Measurements from ENCODE around the gene GJB5. TPM values are rescaled to one million over a fixed set of nuclear protein-coding genes. Genes with fewer than 3 reads are reported as not detected.

The GJB5 gene
- total and polyA plus RNA-seq, 10 of the 15 experiments (the other 5 are each of a cell fraction or from before 2014, with no cell fraction given): not detected

- H3K4me3 ChIP-seq: no peak overlapping the region
- H3K9ac ChIP-seq (ENCODE audit: control insufficient read depth, insufficient read depth, low read length): no peak overlapping the region
- no peak overlapping the region for H3K27ac ChIP-seq (ENCODE audit: control insufficient read depth, insufficient read depth)
- no peaks in the 10 kb centered on the region for H4K20me1 ChIP-seq (ENCODE audit: control insufficient read depth, insufficient read depth)
- BruUV-seq (replicated peaks): no TSS peak
- 32% methylated on average over 6 of the region's 6 CpGs for WGBS (ENCODE audit: insufficient coverage, insufficient replicate concordance, low lambda C conversion rate, missing lambda C conversion rate)
- H3K4me1 ChIP-seq (ENCODE audit: control insufficient read depth, insufficient read depth, low read length): no peaks in the 10 kb centered on the region
- no peaks in the 10 kb centered on the region for H3K9me3 ChIP-seq (replicated peaks; ENCODE audit: control insufficient read depth, insufficient read depth, low read length)
- RAD21 ChIA-PET (ENCODE audit: unreplicated experiment): no interaction called here
- TF ChIP-seq ZNF207 (IDR thresholded peaks at IDR 0.05; ENCODE audit: borderline replicate concordance): no peak
- in situ Hi-C loops (cut with MboI) (no loop called here), intact Hi-C loops (cut with micrococcal nuclease; ENCODE audit: unreplicated experiment) (no loop called here)
- H2AFZ ChIP-seq (ENCODE audit: control insufficient read depth, low read depth, low read length): no peak overlapping the region
- no peaks in the 10 kb centered on the region for H3K79me2 ChIP-seq (ENCODE audit: control insufficient read depth, insufficient read depth, low read length)
- no peak for ATAC-seq
- DNase-seq (ENCODE audit: low read depth, low spot score): no peak
- POLR2A ChIA-PET: no interaction called here
- CTCF ChIA-PET: no interaction called here
- no peak overlapping the region for H3K4me2 ChIP-seq (ENCODE audit: control insufficient read depth, insufficient read depth)
- H3K36me3 ChIP-seq (ENCODE audit: control insufficient read depth in 2 of 2, insufficient read depth in 2 of 2, low read length in 1 of 2): no peaks in the 10 kb centered on the region
- peaks cover 0 to 2% of the 10 kb centered on the region in 2 experiments; a peak in 1 of 4 replicates for H3K27me3 ChIP-seq (replicated peaks in 1 of 2; ENCODE audit: control insufficient read depth in 2 of 2, insufficient read depth in 2 of 2, low read length in 1 of 2)
- SMC1A ChIA-PET (ENCODE audit: uncharacterized antibody, unreplicated experiment): no interaction called here
- FAIRE-seq: no peak
These were observed 41.4 kb upstream of the GJB5 start for GRCh38 chr1:34713443-34713842.

- intact Hi-C loops (cut with micrococcal nuclease; ENCODE audit: unreplicated experiment): no loop called here
- Histone ChIP-seq H4K20me1 (ENCODE audit: control insufficient read depth, insufficient read depth) (no peaks in the 10 kb centered on the region), H3K9ac (ENCODE audit: control insufficient read depth, insufficient read depth, low read length) (no peak overlapping the region), H3K9me3 (replicated peaks; ENCODE audit: control insufficient read depth, insufficient read depth, low read length) (no peaks in the 10 kb centered on the region), H3K27ac (ENCODE audit: control insufficient read depth, insufficient read depth) (no peak overlapping the region), H3K36me3 (ENCODE audit: control insufficient read depth in 2 of 2, insufficient read depth in 2 of 2, low read length in 1 of 2) (no peaks in the 10 kb centered on the region), H3K4me1 (ENCODE audit: control insufficient read depth, insufficient read depth, low read length) (no peaks in the 10 kb centered on the region), H3K27me3 (replicated peaks in 1 of 2; ENCODE audit: control insufficient read depth in 2 of 2, insufficient read depth in 2 of 2, low read length in 1 of 2) (peaks cover 0 to 1% of the 10 kb centered on the region in 2 experiments; a peak in 2 of 4 replicates), H2AFZ (ENCODE audit: control insufficient read depth, low read depth, low read length) (no peak overlapping the region), H3K4me3 (no peak overlapping the region), H3K4me2 (ENCODE audit: control insufficient read depth, insufficient read depth) (no peak overlapping the region), H3K79me2 (ENCODE audit: control insufficient read depth, insufficient read depth, low read length) (no peaks in the 10 kb centered on the region)
- POLR2A ChIA-PET: no interaction called here
- TF ChIP-seq CBFB (IDR thresholded peaks at IDR 0.05; ENCODE audit: low read depth) (no peak), MEF2B (IDR thresholded peaks at IDR 0.05; ENCODE audit: partially characterized antibody, poor library complexity, severe bottlenecking) (no peak), PBX3 (IDR thresholded peaks at IDR 0.05; ENCODE audit: insufficient replicate concordance, low read depth, low read length) (no peak), ZNF687 (IDR thresholded peaks at IDR 0.05) (no peak), JUND (IDR thresholded peaks at IDR 0.05; ENCODE audit: low read depth, low read length) (no peak), RBBP5 (conservative IDR thresholded peaks at IDR 0.05) (no peak), RAD51 (IDR thresholded peaks at IDR 0.05) (no peak), PKNOX1 (IDR thresholded peaks at IDR 0.05) (no peak)
- no peak for ATAC-seq
- in situ Hi-C loops (cut with MboI): no loop called here
- no TSS peak for BruUV-seq (replicated peaks)
- RAD21 ChIA-PET (ENCODE audit: unreplicated experiment): no interaction called here
- 23% methylated on average over 3 of the region's 3 CpGs for WGBS (ENCODE audit: insufficient coverage, insufficient replicate concordance, low lambda C conversion rate, missing lambda C conversion rate)
- no peak for DNase-seq (ENCODE audit: low read depth, low spot score)
- SMC1A ChIA-PET (ENCODE audit: uncharacterized antibody, unreplicated experiment): interaction anchor here (0.7 kb wide), 1 partner anchor 28 kb away, joined by 3 read pairs; no protein-coding TSS in a partner anchor
- CTCF ChIA-PET: interaction anchor here (1.4 kb wide), 1 partner anchor 30 kb away, joined by 5 read pairs; no protein-coding TSS in a partner anchor
- FAIRE-seq: no peak
These were observed 40.5 kb upstream of the GJB5 start for GRCh38 chr1:34714386-34714785.

Measured in GM12878 (cell line).